GM21447 (cell line): ENCODE results near the gene MPHOSPH6.
A peak's percentile ranks its signal among the peaks of the same experiment; 100 is the strongest.
"Not testable (repeated sequence)": the region's sequence is repeated elsewhere in the genome, so short reads cannot be mapped to it uniquely, and the experiment has no call there.

ENCODE experiments used
- ATAC-seq: cut with Tn5 transposase; IDR thresholded peaks from one replicate; pipeline ENCODE4 v1.9.1; 2021; ENCODE audit not compliant: unreplicated experiment

MPHOSPH6 gene

GRCh38 chr16:82169861-82170845 lies at the start of gene MPHOSPH6:
Gene MPHOSPH6, minus strand, starts transcription at chr16:82170224. Its CDS starts 49 bp downstream, at chr16:82170175.
- peak; percentile 92 for ATAC-seq

- no peak for ATAC-seq
Measured at GRCh38 chr16:82219298-82219697, 49.3 kb upstream of the MPHOSPH6 start.

- not testable (repeated sequence) for ATAC-seq
Measured at GRCh38 chr16:82209314-82209713, 39.3 kb upstream of the MPHOSPH6 start.

GRCh38 chr16:82203198-82203597 lies 33.2 kb upstream of the MPHOSPH6 start:
- ATAC-seq = no peak

- ATAC-seq = no peak
Measured at GRCh38 chr16:82201926-82202325, 31.9 kb upstream of the MPHOSPH6 start.

- no peak for ATAC-seq
Measured at GRCh38 chr16:82201351-82201750, 31.3 kb upstream of the MPHOSPH6 start.

- ATAC-seq = no peak
Measured at GRCh38 chr16:82199209-82199608, 29.2 kb upstream of the MPHOSPH6 start.

GRCh38 chr16:82197540-82198240 lies 27.7 kb upstream of the MPHOSPH6 start:
- ATAC-seq = no peak

GRCh38 chr16:82195917-82196494 lies 26.0 kb upstream of the MPHOSPH6 start:
- no peak for ATAC-seq

GRCh38 chr16:82194086-82194485 lies 24.1 kb upstream of the MPHOSPH6 start:
- no peak for ATAC-seq

GRCh38 chr16:82192665-82193064 lies 22.6 kb upstream of the MPHOSPH6 start:
- no peak for ATAC-seq

GRCh38 chr16:82190386-82190785 lies 20.4 kb upstream of the MPHOSPH6 start:
- no peak for ATAC-seq

- no peak for ATAC-seq
Measured at GRCh38 chr16:82187829-82188228, 17.8 kb upstream of the MPHOSPH6 start.

- ATAC-seq = no peak
Measured at GRCh38 chr16:82185012-82185411, 15.0 kb upstream of the MPHOSPH6 start.

GRCh38 chr16:82184213-82184612 lies 14.2 kb upstream of the MPHOSPH6 start:
- ATAC-seq = no peak

- no peak for ATAC-seq
Measured at GRCh38 chr16:82183004-82183397, 13.0 kb upstream of the MPHOSPH6 start.

GRCh38 chr16:82182266-82183003 lies 12.4 kb upstream of the MPHOSPH6 start:
- no peak for ATAC-seq

- ATAC-seq = no peak
Measured at GRCh38 chr16:82181461-82182185, 11.6 kb upstream of the MPHOSPH6 start.

- ATAC-seq = no peak
Measured at GRCh38 chr16:82178352-82178751, 8.3 kb upstream of the MPHOSPH6 start.

- no peak for ATAC-seq
Measured at GRCh38 chr16:82177555-82177954, 7.5 kb upstream of the MPHOSPH6 start.
